SU-DHL-6 (cell line): ENCODE measurements around the gene TRIM42.

ENCODE experiments used
- CTCF ChIP-seq: fragments of 200-600 bp; sonication (generic); IDR thresholded peaks from one replicate; pipeline ENCODE4 v1.5.1; 2017; ENCODE audit warnings: antibody characterized with exemption, mild to moderate bottlenecking, low read length, moderate library complexity; ENCODE audit not compliant: insufficient read depth, poor library complexity, severe bottlenecking
- EZH2phosphoT487 ChIP-seq: fragments of 200-600 bp; sonication (generic), shearing (Covaris generic); conservative IDR thresholded peaks from 2 replicates; pipeline ENCODE4 v1.6.1; 2018; ENCODE audit warnings: mild to moderate bottlenecking, antibody characterized with exemption, low read length, moderate library complexity, mixed read lengths

- TF ChIP-seq CTCF (no peak), EZH2phosphoT487 (no peak)
Measured at GRCh38 chr3:140748171-140748570, 70.3 kb downstream of the TRIM42 start.
